Central memory CD8-positive, alpha-beta T cell (primary cell): ENCODE measurements around the gene CPNE2.
A peak's percentile ranks its signal among the peaks of the same experiment; 100 is the strongest.

ENCODE experiments used
- ATAC-seq: fragments of 150-1000 bp; cut with Tn5 transposase; replicated peaks from 2 replicates; pipeline ENCODE4 v1.10.0; 2022; ENCODE audit warnings: mild to moderate bottlenecking, moderate FRiP score, moderate number of reproducible peaks; ENCODE audit not compliant: poor library complexity, severe bottlenecking; ENCODE audit errors: extremely low read depth
- DNase-seq, 2 donors: peaks; one replicate each; pipeline ENCODE4 v3.0.0; 2021; ENCODE audit warnings: low spot score in 2 of 2
- H3K27ac Mint-ChIP-seq: one replicate; pipeline ENCODE4 v1.8.0; 2022; ENCODE audit warnings: low read depth, mild to moderate bottlenecking, moderate library complexity, mixed read lengths
- H3K27me3 Mint-ChIP-seq: one replicate; pipeline ENCODE4 v1.8.0; 2022; ENCODE audit warnings: mixed read lengths
- H3K36me3 Mint-ChIP-seq: one replicate; pipeline ENCODE4 v1.8.0; 2022; ENCODE audit warnings: mild to moderate bottlenecking, moderate library complexity, mixed read lengths; ENCODE audit not compliant: insufficient read depth
- H3K4me1 Mint-ChIP-seq: one replicate; pipeline ENCODE4 v1.8.0; 2022; ENCODE audit warnings: mixed read lengths
- H3K4me3 Mint-ChIP-seq: one replicate; pipeline ENCODE4 v1.8.0; 2022; ENCODE audit warnings: mild to moderate bottlenecking, moderate library complexity, mixed read lengths
- H3K9me3 Mint-ChIP-seq: one replicate; pipeline ENCODE4 v1.8.0; 2022; ENCODE audit warnings: mixed read lengths

CPNE2 gene

GRCh38 chr16:57148481-57148880, 56.1 kb downstream of the CPNE2 start:
- Mint-ChIP-seq H3K27me3 (no peaks in the 10 kb centered on the region), H3K9me3 (no peaks in the 10 kb centered on the region), H3K4me1 (peaks cover 24% of the 10 kb centered on the region), H3K27ac (peak overlapping the region; percentile 90), H3K4me3 (no peak overlapping the region), H3K36me3 (peaks cover 19% of the 10 kb centered on the region)
- ATAC-seq (no peak), DNase-seq (no peak)

GRCh38 chr16:57149391-57149790, 57.0 kb downstream of the CPNE2 start:
- Mint-ChIP-seq H3K27ac (peak overlapping the region; percentile 90), H3K4me1 (peaks cover 24% of the 10 kb centered on the region), H3K36me3 (peaks cover 22% of the 10 kb centered on the region), H3K9me3 (no peaks in the 10 kb centered on the region), H3K27me3 (no peaks in the 10 kb centered on the region), H3K4me3 (no peak overlapping the region)
- DNase-seq (no peak), ATAC-seq (no peak)

GRCh38 chr16:57150682-57151330, 58.4 kb downstream of the CPNE2 start:
- H3K36me3 Mint-ChIP-seq: peaks cover 24% of the 10 kb centered on the region
- peak overlapping the region; percentile 22 for H3K27ac Mint-ChIP-seq
- DNase-seq: no peak

GRCh38 chr16:57151369-57151768, 59.0 kb downstream of the CPNE2 start:
- H3K4me3 Mint-ChIP-seq: no peak overlapping the region
- H3K36me3 Mint-ChIP-seq: peaks cover 28% of the 10 kb centered on the region
- no peaks in the 10 kb centered on the region for H3K27me3 Mint-ChIP-seq
- ATAC-seq (no peak), DNase-seq (no peak)
- H3K27ac Mint-ChIP-seq: peak overlapping the region; percentile 22
- H3K4me1 Mint-ChIP-seq: peaks cover 14% of the 10 kb centered on the region
- H3K9me3 Mint-ChIP-seq: no peaks in the 10 kb centered on the region

More at GRCh38 chr16:57150682-57151330, 58.4 kb downstream of the CPNE2 start:
- peaks cover 15% of the 10 kb centered on the region for H3K4me1 Mint-ChIP-seq
- H3K4me3 Mint-ChIP-seq: no peak overlapping the region
- ATAC-seq: no peak
- H3K9me3 Mint-ChIP-seq: no peaks in the 10 kb centered on the region
- H3K27me3 Mint-ChIP-seq: no peaks in the 10 kb centered on the region

- Mint-ChIP-seq H3K4me1 (peaks cover 14% of the 10 kb centered on the region), H3K36me3 (peaks cover 35% of the 10 kb centered on the region), H3K4me3 (no peak overlapping the region), H3K27ac (no peak overlapping the region), H3K27me3 (no peaks in the 10 kb centered on the region), H3K9me3 (no peaks in the 10 kb centered on the region)
- DNase-seq: no peak
- no peak for ATAC-seq
Measured at GRCh38 chr16:57152096-57153093, 60.0 kb downstream of the CPNE2 start.

GRCh38 chr16:57153841-57154240, 61.5 kb downstream of the CPNE2 start:
- Mint-ChIP-seq H3K36me3 (peaks cover 35% of the 10 kb centered on the region), H3K27ac (no peak overlapping the region), H3K4me1 (peaks cover 8% of the 10 kb centered on the region), H3K9me3 (no peaks in the 10 kb centered on the region), H3K27me3 (no peaks in the 10 kb centered on the region), H3K4me3 (no peak overlapping the region)
- DNase-seq: no peak
- no peak for ATAC-seq

- no peaks in the 10 kb centered on the region for H3K9me3 Mint-ChIP-seq
- H3K27me3 Mint-ChIP-seq: no peaks in the 10 kb centered on the region
- peaks cover 46% of the 10 kb centered on the region for H3K36me3 Mint-ChIP-seq
- H3K4me1 Mint-ChIP-seq: peaks cover 8% of the 10 kb centered on the region
- H3K27ac Mint-ChIP-seq: peak overlapping the region; percentile 1
- no peak for ATAC-seq
- no peak overlapping the region for H3K4me3 Mint-ChIP-seq
- no peak for DNase-seq
Measured at GRCh38 chr16:57155702-57156350, 63.4 kb downstream of the CPNE2 start.

GRCh38 chr16:57156351-57156703, 63.9 kb downstream of the CPNE2 start:
- Mint-ChIP-seq H3K27ac (peak overlapping the region; percentile 1), H3K27me3 (no peaks in the 10 kb centered on the region), H3K9me3 (no peaks in the 10 kb centered on the region), H3K36me3 (peaks cover 50% of the 10 kb centered on the region), H3K4me3 (no peak overlapping the region), H3K4me1 (peaks cover 8% of the 10 kb centered on the region)
- DNase-seq (no peak), ATAC-seq (no peak)

GRCh38 chr16:57157533-57157932, 65.2 kb downstream of the CPNE2 start:
- peaks cover 55% of the 10 kb centered on the region for H3K36me3 Mint-ChIP-seq
- H3K27ac Mint-ChIP-seq: no peak overlapping the region
- no peak for ATAC-seq
- no peak overlapping the region for H3K4me3 Mint-ChIP-seq
- peaks cover 2% of the 10 kb centered on the region for H3K4me1 Mint-ChIP-seq
- no peaks in the 10 kb centered on the region for H3K27me3 Mint-ChIP-seq
- DNase-seq: no peak
- H3K9me3 Mint-ChIP-seq: no peaks in the 10 kb centered on the region

GRCh38 chr16:57159447-57159846, 67.1 kb downstream of the CPNE2 start:
- Mint-ChIP-seq H3K27ac (no peak overlapping the region), H3K4me1 (no peaks in the 10 kb centered on the region), H3K36me3 (peaks cover 63% of the 10 kb centered on the region), H3K9me3 (no peaks in the 10 kb centered on the region), H3K27me3 (no peaks in the 10 kb centered on the region), H3K4me3 (no peak overlapping the region)
- no peak for ATAC-seq
- DNase-seq: no peak

GRCh38 chr16:57163842-57164241, 71.5 kb downstream of the CPNE2 start:
- Mint-ChIP-seq H3K4me3 (no peak overlapping the region), H3K27ac (peak overlapping the region; percentile 71), H3K9me3 (no peaks in the 10 kb centered on the region), H3K4me1 (no peaks in the 10 kb centered on the region), H3K27me3 (no peaks in the 10 kb centered on the region), H3K36me3 (peaks cover 56% of the 10 kb centered on the region)
- no peak for DNase-seq
- no peak for ATAC-seq

- ATAC-seq (no peak), DNase-seq (no peak)
- Mint-ChIP-seq H3K4me3 (no peak overlapping the region), H3K4me1 (no peaks in the 10 kb centered on the region), H3K9me3 (no peaks in the 10 kb centered on the region), H3K27me3 (no peaks in the 10 kb centered on the region), H3K27ac (no peak overlapping the region), H3K36me3 (peaks cover 54% of the 10 kb centered on the region)
Measured at GRCh38 chr16:57165483-57165882, 73.1 kb downstream of the CPNE2 start.
